Aorta (tissue), 5 donors: Measurements from ENCODE around the gene TCP11. TPM values are rescaled to one million over a fixed set of nuclear protein-coding genes. Genes with fewer than 3 reads are reported as not detected.
A peak's percentile ranks its signal among the peaks of the same experiment; 100 is the strongest.

Source experiments
- ATAC-seq: fragments of 200-7000 bp; cut with Tn5 transposase; one replicate; pipeline ENCODE4 v1.9.1; 2022; ENCODE audit warnings: moderate library complexity; ENCODE audit not compliant: low FRiP score
- DNase-seq, 2 donors: peaks; one replicate each; pipeline ENCODE4 v3.0.0-alpha.2; 2020
- H3K27ac ChIP-seq, 2 donors: one replicate each; pipeline ENCODE4 v1.5.1; 2013; ENCODE audit warnings: low read length in 2 of 2, mild to moderate bottlenecking in 2 of 2, moderate library complexity in 2 of 2, control low read depth in 1 of 2, inconsistent platforms in 1 of 2, low read depth in 1 of 2
- H3K27me3 ChIP-seq, 2 donors: one replicate each; pipeline ENCODE4 v1.6.1; 2013; ENCODE audit warnings: control low read depth in 1 of 2, low read length in 1 of 2, mild to moderate bottlenecking in 1 of 2, moderate library complexity in 1 of 2; ENCODE audit not compliant: insufficient read depth in 2 of 2, control insufficient read depth in 1 of 2
- H3K36me3 ChIP-seq, 2 donors: one replicate each; pipeline ENCODE4 v1.6.1; 2013; ENCODE audit warnings: control low read depth in 1 of 2, low read length in 1 of 2, mild to moderate bottlenecking in 1 of 2; ENCODE audit not compliant: insufficient read depth in 2 of 2, control insufficient read depth in 1 of 2
- H3K4me1 ChIP-seq, 2 donors: one replicate each; pipeline ENCODE4 v1.6.1; 2013; ENCODE audit warnings: low read length in 2 of 2, control low read depth in 1 of 2, mild to moderate bottlenecking in 1 of 2, moderate library complexity in 1 of 2; ENCODE audit not compliant: insufficient read depth in 2 of 2, control insufficient read depth in 1 of 2
- H3K4me3 ChIP-seq, 2 donors: one replicate each; pipeline ENCODE4 v1.5.1; 2013; ENCODE audit warnings: low read length in 2 of 2, control low read depth in 1 of 2, mild to moderate bottlenecking in 1 of 2
- H3K9me3 ChIP-seq: one replicate; pipeline ENCODE4 v1.6.1; 2013; ENCODE audit warnings: mild to moderate bottlenecking, low read length; ENCODE audit not compliant: control insufficient read depth
- WGBS, 2 donors: extraction: QIAGEN DNeasy Blood & Tissue Kit; methylation state at CpG; one replicate each; pipeline ENCODE4 v1.1.7; 2013; 5-methylcytosine and 5-hydroxymethylcytosine counted together
- intact Hi-C, 2 donors: fragments of 100-400 bp; cut with DNase I; formaldehyde crosslinking; loops; one replicate each; pipeline versions ENCODE4 v1.14.2 to v1.15.0; 2022
- long read RNA-seq, 2 donors: library from polyadenylated mRNA; unstranded; transcript quantifications; one replicate each; pipeline ENCODE4 v2.0.0, GENCODE V29; 2020 to 2021
- polyA plus RNA-seq, 2 donors: library from polyadenylated mRNA; stranded (reverse); fragments of 200-250 nt; gene quantifications; one replicate each; pipeline ENCODE4 v1.2.3, GENCODE V29; 2013
- total RNA-seq, 2 donors: library from RNA; stranded (reverse); fragmentation: NEBNext Ultra II Directional; extraction: Animal tissue kit (Norgen Biotek cat#: 25700); gene quantifications; one replicate each; pipeline ENCODE4 v1.2.1, GENCODE V29; 2021
- donor health status: healthy with polysubstance abuse.
- donor health status: Bipolar disorder and iron deficiency.
- donor health status: DM: no; HTN: no; CAD: no.
- donor health status: DM: no; HTN: no; CAD: no.
- donor health status: DM: yes; HTN: yes; CAD: no.

TCP11 gene
- total RNA-seq (under 1 TPM in 1 of 2 donors, not detected in 1; 0.36 TPM), polyA plus RNA-seq (not detected)
- long read RNA-seq, donor 1, partial matches to known transcripts: 0 of 1 reads
- long read RNA-seq, donor 1, other reads (novel, unspliced or antisense): 0 of 1 reads
- long read RNA-seq, donor 2: 0 reads

DNA sequence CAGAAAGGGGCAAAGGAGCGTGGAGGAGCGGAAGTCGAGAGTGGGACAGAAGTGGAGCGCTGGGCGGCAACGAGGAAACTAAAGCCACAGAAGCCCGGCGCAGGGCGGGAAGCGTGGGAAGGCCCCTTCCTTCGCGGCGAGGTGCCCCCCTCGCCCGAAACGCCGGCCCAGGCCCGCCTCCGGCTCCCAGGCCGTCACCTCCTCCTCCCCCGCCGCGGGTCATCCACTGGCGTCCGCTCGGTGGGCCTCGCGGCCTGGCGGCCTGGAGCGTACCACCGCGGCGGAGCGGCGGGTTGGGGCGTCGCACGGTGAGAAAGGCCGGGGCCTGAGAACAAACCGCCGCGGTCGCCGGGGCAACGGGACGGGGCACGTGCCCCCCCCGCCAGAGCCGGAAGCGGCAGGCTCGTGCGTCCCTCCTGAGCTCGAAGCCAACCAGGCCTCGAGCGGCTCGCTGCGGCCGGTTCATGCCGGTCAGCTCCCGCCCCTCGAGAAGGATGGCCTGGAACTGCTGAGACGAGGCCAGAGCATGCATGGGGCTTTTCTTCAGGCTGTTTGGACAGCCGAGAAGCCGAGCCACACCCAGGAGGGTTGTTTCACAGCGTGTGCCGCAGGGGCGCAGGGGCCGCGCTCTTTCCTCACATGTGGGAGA, at the start of gene TCP11:
TCP11 (minus strand) TSS at position 333 of the 649 bp plus-strand sequence. CDS start 469 bp downstream, outside the sequence.
- H3K27me3 ChIP-seq: no peaks in the 10 kb centered on the region
- intact Hi-C loops: loop anchor here in 1 of 2 donors (2.0 to 5.0 kb wide), 2 partner anchors 44 to 154 kb away; no protein-coding TSS in a partner anchor
- ATAC-seq: peak; percentile 61

GRCh38 chr6:35190306-35190705, 49.2 kb upstream of the TCP11 start:
- intact Hi-C loops: no loop called here
- H3K27ac ChIP-seq: no peak overlapping the region
- no peaks in the 10 kb centered on the region for H3K9me3 ChIP-seq
- no peak overlapping the region for H3K4me3 ChIP-seq
- peaks cover 0 to 2% of the 10 kb centered on the region in 2 donors for H3K4me1 ChIP-seq
- ATAC-seq (no peak), DNase-seq (no peak)
- H3K27me3 ChIP-seq: no peaks in the 10 kb centered on the region
- no peaks in the 10 kb centered on the region for H3K36me3 ChIP-seq

More for the DNA sequence above, at the start of gene TCP11:
- WGBS, 2 donors: 37 to 51% methylated on average over 52 to 69 of the region's 69 CpGs
- Histone ChIP-seq H3K9me3 (no peaks in the 10 kb centered on the region), H3K4me1 (no peaks in the 10 kb centered on the region), H3K4me3 (no peak within 1 kb of the TSS), H3K27ac (no peak within 1 kb of the TSS), H3K36me3 (no peaks in the 10 kb centered on the region)
- peak; percentile 64 to 77 for DNase-seq

DNA sequence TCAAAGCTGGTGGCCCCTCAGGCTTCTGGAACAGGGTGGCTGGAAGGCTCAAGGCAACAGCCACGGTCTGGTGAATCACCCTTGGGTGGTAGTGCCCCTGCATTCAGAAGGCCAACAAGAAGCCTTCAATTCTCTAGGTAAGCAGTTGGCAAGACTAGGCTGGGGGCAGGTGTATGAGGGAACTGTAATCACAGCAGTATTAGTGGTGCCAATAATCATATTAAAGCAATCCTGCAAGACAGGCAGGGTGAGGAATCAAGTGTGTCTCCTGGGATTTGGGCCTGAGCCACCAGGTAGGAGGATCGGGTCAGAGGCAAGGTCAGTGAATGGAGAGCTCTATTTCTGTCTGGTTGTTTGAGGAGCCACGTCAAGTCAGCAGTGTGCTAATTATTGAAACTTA, 47.7 kb upstream of the TCP11 start:
- no peaks in the 10 kb centered on the region for H3K36me3 ChIP-seq
- peaks cover 0 to 2% of the 10 kb centered on the region in 2 donors for H3K4me1 ChIP-seq
- H3K9me3 ChIP-seq: no peaks in the 10 kb centered on the region
- no peak overlapping the region for H3K4me3 ChIP-seq
- H3K27ac ChIP-seq: no peak overlapping the region
- no peak for DNase-seq
- WGBS, 2 donors: 88 to 92% methylated on average over 3 of the region's 3 CpGs
- ATAC-seq: no peak
- intact Hi-C loops: loop anchor here (5.0 kb wide), 1 partner anchor 42 kb away; no protein-coding TSS in a partner anchor
- no peaks in the 10 kb centered on the region for H3K27me3 ChIP-seq

DNA sequence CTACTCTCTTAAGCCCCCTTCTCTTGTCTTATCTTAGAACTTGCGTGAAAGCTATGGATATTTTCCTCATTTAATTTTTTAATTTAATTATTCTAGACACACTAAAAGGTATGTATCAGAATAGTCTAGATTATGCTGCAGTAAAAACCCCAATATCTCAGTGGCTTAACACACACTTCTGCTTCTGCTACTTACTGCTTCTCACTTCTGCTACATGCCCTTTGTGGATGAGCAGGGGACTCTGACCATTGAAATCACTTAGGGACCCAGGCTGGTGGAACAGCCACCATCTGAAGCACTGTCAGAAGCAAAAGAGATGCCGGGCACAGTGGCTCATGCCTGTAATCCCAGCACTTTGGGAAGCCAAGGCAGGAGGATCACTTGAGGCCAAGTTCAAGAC, 45.4 kb upstream of the TCP11 start:
- Histone ChIP-seq H3K36me3 (no peaks in the 10 kb centered on the region), H3K27me3 (no peaks in the 10 kb centered on the region), H3K9me3 (no peaks in the 10 kb centered on the region), H3K4me1 (peaks cover 0 to 2% of the 10 kb centered on the region in 2 donors), H3K27ac (no peak overlapping the region), H3K4me3 (no peak overlapping the region)
- intact Hi-C loops: loop anchor here (5.0 kb wide), 1 partner anchor 39 kb away; no protein-coding TSS in a partner anchor
- ATAC-seq (no peak), DNase-seq (no peak)
- WGBS, 2 donors: 96 to 98% methylated on average over 2 of the region's 2 CpGs

- H3K27ac ChIP-seq: peak overlapping the region; percentile 36 to 92
- peaks cover 1 to 2% of the 10 kb centered on the region in 2 donors for H3K4me1 ChIP-seq
- H3K9me3 ChIP-seq: no peaks in the 10 kb centered on the region
- intact Hi-C loops: loop anchor here (5.0 kb wide), 1 partner anchor 39 kb away; no protein-coding TSS in a partner anchor
- no peak for ATAC-seq
- no peaks in the 10 kb centered on the region for H3K36me3 ChIP-seq
- WGBS, 2 donors: 77 to 81% methylated on average over 1 of the region's 1 CpG
- H3K4me3 ChIP-seq: no peak overlapping the region
- no peak for DNase-seq
- no peaks in the 10 kb centered on the region for H3K27me3 ChIP-seq
Observed at GRCh38 chr6:35185971-35186370, 44.8 kb upstream of the TCP11 start.

DNA sequence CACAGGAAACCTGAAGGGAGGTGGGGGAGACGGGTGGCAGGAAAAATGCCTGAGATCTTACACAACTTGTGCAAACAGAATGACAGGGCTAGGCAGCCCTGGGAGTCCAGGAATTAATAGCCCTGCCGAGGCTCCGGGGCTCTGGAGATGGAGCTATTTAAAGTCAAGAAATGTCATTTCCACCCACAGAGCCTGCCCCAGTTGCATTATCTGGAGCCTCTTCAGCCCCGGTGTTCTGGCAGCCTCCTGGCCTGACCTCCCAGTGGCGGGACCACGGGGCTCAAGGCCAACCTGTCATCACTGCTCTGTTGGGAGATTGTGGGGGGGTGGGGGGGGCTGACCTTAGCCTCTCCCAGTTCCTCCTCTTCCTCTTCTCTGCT, 44.2 kb upstream of the TCP11 start:
- no peak for ATAC-seq
- Histone ChIP-seq H3K36me3 (no peaks in the 10 kb centered on the region), H3K4me3 (no peak overlapping the region), H3K27ac (peak overlapping the region; percentile 36 to 92), H3K27me3 (no peaks in the 10 kb centered on the region), H3K4me1 (peaks cover 2 to 4% of the 10 kb centered on the region in 2 donors), H3K9me3 (no peaks in the 10 kb centered on the region)
- 0 to 5% methylated on average over 6 of the region's 6 CpGs for WGBS, 2 donors
- DNase-seq: peak; percentile 72 to 78
- intact Hi-C loops: loop anchor here (5.0 kb wide), 1 partner anchor 38 kb away; no protein-coding TSS in a partner anchor

DNA sequence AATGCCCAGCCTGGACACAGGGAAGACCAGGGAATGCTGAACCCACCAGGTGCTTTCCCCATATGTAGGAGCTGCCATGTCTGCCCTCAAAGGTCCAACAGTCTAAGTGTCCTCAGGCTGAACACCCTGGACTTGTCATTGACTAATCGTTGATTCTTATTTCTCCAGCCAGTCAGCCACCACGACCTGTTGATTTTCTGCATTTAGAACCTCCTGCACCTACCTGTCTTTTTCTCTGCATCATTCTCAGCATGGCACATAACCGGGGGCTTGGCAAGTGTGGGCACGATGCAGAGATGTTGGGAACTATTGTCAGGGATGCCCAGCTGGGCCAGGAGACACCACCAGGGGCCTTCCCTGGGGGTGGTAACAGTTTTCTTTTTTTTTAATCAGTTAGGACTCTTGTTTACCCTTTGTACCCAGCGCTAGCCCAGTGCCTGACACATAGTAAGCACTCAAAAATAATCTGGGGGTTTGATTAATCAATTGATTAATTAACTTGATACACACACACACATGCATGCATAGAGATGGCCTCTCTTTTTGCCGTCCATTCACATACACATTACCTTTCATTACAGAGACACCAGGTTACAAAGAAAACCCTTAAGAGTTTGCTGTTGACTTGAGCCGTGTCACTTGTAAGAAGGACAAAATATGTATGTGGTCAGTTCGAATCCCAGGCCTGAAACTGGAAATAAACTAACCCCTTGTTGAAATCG, 43.6 kb upstream of the TCP11 start:
- Histone ChIP-seq H3K36me3 (no peaks in the 10 kb centered on the region), H3K27ac (peak overlapping the region; percentile 36 to 82), H3K4me3 (no peak overlapping the region), H3K27me3 (no peaks in the 10 kb centered on the region), H3K4me1 (peaks cover 2 to 7% of the 10 kb centered on the region in 2 donors), H3K9me3 (no peaks in the 10 kb centered on the region)
- intact Hi-C loops: loop anchor here (5.0 kb wide), 1 partner anchor 37 kb away; no protein-coding TSS in a partner anchor
- DNase-seq: no peak
- 51 to 56% methylated on average over 9 of the region's 9 CpGs for WGBS, 2 donors
- no peak for ATAC-seq

DNA sequence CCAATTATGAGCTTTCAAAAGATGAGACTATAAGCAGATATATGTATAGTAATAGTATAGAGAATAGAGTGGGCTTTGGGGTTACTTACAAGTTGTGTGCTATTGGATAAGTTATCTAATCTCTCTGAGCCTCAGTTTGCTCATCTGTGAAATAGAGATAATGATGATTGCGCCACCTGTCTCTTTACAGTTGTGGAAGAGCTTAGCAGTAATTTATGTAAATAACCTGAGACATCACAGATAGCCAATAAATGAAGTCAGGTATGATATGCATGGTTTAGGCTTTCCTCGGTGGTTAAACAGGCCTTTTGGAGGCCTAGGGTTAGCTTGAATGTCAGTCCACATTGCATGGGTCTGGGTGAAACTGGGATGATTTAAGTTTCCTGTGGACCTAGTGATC, 42.8 kb upstream of the TCP11 start:
- H3K9me3 ChIP-seq: no peaks in the 10 kb centered on the region
- H3K27ac ChIP-seq: peak overlapping the region in 1 of 2 donors; percentile 82
- DNase-seq (no peak), ATAC-seq (no peak)
- intact Hi-C loops: no loop called here
- 92 to 96% methylated on average over 2 of the region's 2 CpGs for WGBS, 2 donors
- H3K4me1 ChIP-seq: peaks cover 8% of the 10 kb centered on the region in 2 donors
- no peaks in the 10 kb centered on the region for H3K36me3 ChIP-seq
- H3K4me3 ChIP-seq: no peak overlapping the region
- H3K27me3 ChIP-seq: no peaks in the 10 kb centered on the region
